Astrocyte of the spinal cord (primary cell): ENCODE results near the gene SHROOM3.

Source experiments
- DNase-seq: peaks from one replicate; pipeline ENCODE4 v3.0.0; 2011; ENCODE audit warnings: low read depth, low spot score
- H3K4me3 ChIP-seq: 2 replicates; pipeline ENCODE4 v1.5.1; 2011; ENCODE audit warnings: low read depth, mild to moderate bottlenecking, low read length, moderate library complexity
- CTCF ChIP-seq: IDR thresholded peaks from 2 replicates; pipeline ENCODE4 v1.5.1; 2012; ENCODE audit warnings: low read depth, mild to moderate bottlenecking, low read length, inconsistent platforms
- in situ Hi-C: cut with HindIII; loops from 2 replicates; pipeline ENCODE4 v1.10.0; 2017; ENCODE audit warnings: low sequenced_read_pairs

SHROOM3 gene

GRCh38 chr4:76729460-76729859 is 294.4 kb downstream of the SHROOM3 start:
- no peak for TF ChIP-seq CTCF
- in situ Hi-C loops = no loop called here
- DNase-seq = no peak
- no peak overlapping the region for H3K4me3 ChIP-seq

GRCh38 chr4:76729980-76730379 is 295.0 kb downstream of the SHROOM3 start:
- in situ Hi-C loops = no loop called here

GRCh38 chr4:76732246-76732645 is 297.2 kb downstream of the SHROOM3 start:
- in situ Hi-C loops = no loop called here
- no peak overlapping the region for H3K4me3 ChIP-seq
- no peak for DNase-seq
- no peak for TF ChIP-seq CTCF

More at GRCh38 chr4:76729980-76730379, 295.0 kb downstream of the SHROOM3 start:
- no peak for TF ChIP-seq CTCF
- DNase-seq = no peak
- no peak overlapping the region for H3K4me3 ChIP-seq

- H3K4me3 ChIP-seq = no peak overlapping the region
- no peak for DNase-seq
- in situ Hi-C loops = no loop called here
- no peak for TF ChIP-seq CTCF
Measured at GRCh38 chr4:76733068-76733771, 298.2 kb downstream of the SHROOM3 start.

- DNase-seq = no peak
- H3K4me3 ChIP-seq = no peak overlapping the region
- in situ Hi-C loops = no loop called here
- no peak for TF ChIP-seq CTCF
Measured at GRCh38 chr4:76736414-76736813, 301.4 kb downstream of the SHROOM3 start.

GRCh38 chr4:76737180-76737579 is 302.2 kb downstream of the SHROOM3 start:
- in situ Hi-C loops = no loop called here
- H3K4me3 ChIP-seq = no peak overlapping the region
- DNase-seq = no peak
- TF ChIP-seq CTCF = no peak
